ENCODE results near the gene SLC1A2. TPM values are rescaled to one million over a fixed set of nuclear protein-coding genes. Genes with fewer than 3 reads are reported as not detected.

The SLC1A2 gene
- total RNA-seq, 1 experiment from 2014 or later: 0.25 TPM

GRCh38 chr11:35360055-35360530 is 59.3 kb downstream of the SLC1A2 start:
- TF ChIP-seq SP1 (IDR thresholded peaks at IDR 0.05; ENCODE audit: low read depth): no peak
- no peak for TF ChIP-seq TCF7L2 (IDR thresholded peaks at IDR 0.05; ENCODE audit: borderline replicate concordance, extremely low read depth, insufficient read depth, insufficient read length)
- TF ChIP-seq JUND (IDR thresholded peaks at IDR 0.05): no peak
- no peak for TF ChIP-seq ATF3 (IDR thresholded peaks at IDR 0.05)
- TF ChIP-seq SIN3A (IDR thresholded peaks at IDR 0.05; ENCODE audit: low read depth): no peak
- no peak for TF ChIP-seq EZH2phosphoT487 (IDR thresholded peaks at IDR 0.05; ENCODE audit: borderline replicate concordance)
- no peak for TF ChIP-seq RAD21 (IDR thresholded peaks at IDR 0.05; ENCODE audit: low read depth)
- no peak for TF ChIP-seq SRF (IDR thresholded peaks at IDR 0.05; ENCODE audit: low read depth)
- no peak for TF ChIP-seq EGR1 (IDR thresholded peaks at IDR 0.05; ENCODE audit: low read depth)
- TF ChIP-seq POLR2AphosphoS5 (IDR thresholded peaks at IDR 0.05; ENCODE audit: low read depth, low read length): no peak
- TF ChIP-seq ZBTB33 (IDR thresholded peaks at IDR 0.05; ENCODE audit: extremely low read depth, insufficient replicate concordance, low read length): no peak
- no peak for TF ChIP-seq CTCF (IDR thresholded peaks at IDR 0.05 in 2 of 3, conservative IDR thresholded peaks at IDR 0.05 in 1 of 3; ENCODE audit: borderline replicate concordance in 1 of 3, insufficient read depth in 1 of 3, low read depth in 2 of 3, low read length in 2 of 3)
- TF ChIP-seq ZFX (IDR thresholded peaks at IDR 0.05): no peak
- no peak for TF ChIP-seq EZH2 (IDR thresholded peaks at IDR 0.05)
- Histone ChIP-seq H3K4me1 (ENCODE audit: control insufficient read depth in 1 of 2, insufficient read depth in 2 of 2, low read length in 2 of 2) (peaks cover 12 to 22% of the 10 kb centered on the region in 2 experiments), H3K27ac (ENCODE audit: low read depth, low read length) (no peak overlapping the region), H3K4me2 (ENCODE audit: low read length) (no peak overlapping the region), H3K9ac (ENCODE audit: low read length) (no peak overlapping the region), H3K4me3 (replicated peaks in 1 of 2; ENCODE audit: low read depth in 1 of 2, low read length in 2 of 2) (no peak overlapping the region), H4K20me1 (ENCODE audit: insufficient read depth) (no peaks in the 10 kb centered on the region), H2AFZ (ENCODE audit: low read depth, low read length, poor library complexity, severe bottlenecking) (no peak overlapping the region), H3K27me3 (ENCODE audit: insufficient read depth, low read length) (no peaks in the 10 kb centered on the region), H3K36me3 (ENCODE audit: control insufficient read depth in 1 of 2, insufficient read depth in 2 of 2, low read length in 2 of 2) (no peaks in the 10 kb centered on the region), H3K9me3 (ENCODE audit: control insufficient read depth in 1 of 2, insufficient read depth in 1 of 2, low read depth in 1 of 2, low read length in 2 of 2) (no peaks in the 10 kb centered on the region), H3K9me2 (ENCODE audit: insufficient read depth) (no peaks in the 10 kb centered on the region), H3K79me2 (ENCODE audit: insufficient read depth, low read length) (no peaks in the 10 kb centered on the region)
- POLR2A ChIA-PET: no interaction called here
- RAD21 ChIA-PET (ENCODE audit: low non-redundant PET in 1 of 2, low total read pairs in 2 of 2, uncharacterized antibody in 2 of 2, unreplicated experiment in 2 of 2): no interaction called here
- BruUV-seq (replicated peaks): no TSS peak
- no peak for ATAC-seq
- CTCF ChIA-PET: no interaction called here
- intact Hi-C loops (cut with micrococcal nuclease): no loop called here
- DNase-seq (ENCODE audit: low read depth, low spot score): no peak

All from HCT116 (cell line).